DMS53 (cell line): ENCODE results near the gene PLAAT2.
"Not testable (repeated sequence)": the region's sequence is repeated elsewhere in the genome, so short reads cannot be mapped to it uniquely, and the experiment has no call there.

ENCODE experiments used
- DNase-seq: peaks from one replicate; lab custom pipeline; 2025; lab: John Stamatoyannopoulos, UW

The PLAAT2 gene

DNA sequence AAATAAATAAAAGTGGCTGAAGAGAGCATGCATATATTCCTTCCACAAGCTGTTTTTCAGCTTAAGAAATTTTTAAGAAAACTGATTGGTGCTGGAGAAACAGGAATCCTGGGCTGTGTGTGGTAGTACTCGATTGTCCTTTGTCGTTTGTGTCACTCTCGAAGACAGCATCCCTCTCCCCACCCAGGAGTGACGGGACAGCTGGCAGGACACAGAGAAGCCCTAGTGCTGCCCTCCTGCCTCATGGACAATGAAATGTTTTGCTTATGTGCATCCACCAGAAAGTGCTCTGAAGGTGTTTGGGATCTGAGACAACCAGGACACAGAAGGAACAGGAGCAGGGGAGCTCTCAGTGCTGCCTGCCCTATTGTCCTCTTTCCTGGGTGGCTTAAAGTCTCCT is 13.8 kb downstream of the PLAAT2 start:
- DNase-seq, result no peak

DNA sequence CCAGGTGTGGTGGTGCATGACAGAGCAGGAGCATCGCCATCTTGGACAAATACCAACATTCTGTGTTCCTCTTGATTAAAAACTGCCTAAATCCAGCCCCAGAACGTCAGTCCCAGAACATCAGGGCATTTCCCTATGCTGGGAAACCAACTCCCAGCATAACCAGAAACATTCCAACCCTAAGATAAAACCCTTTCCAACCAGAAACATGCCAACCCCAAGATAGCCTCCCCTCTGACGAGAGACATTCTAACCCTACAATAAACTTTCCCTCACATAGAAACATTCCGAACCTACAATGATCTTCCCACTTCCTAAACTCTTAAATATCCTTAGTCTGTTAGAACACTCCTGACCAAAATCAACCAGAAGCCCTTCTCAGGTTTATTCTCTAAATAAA is 15.0 kb downstream of the PLAAT2 start:
- no peak for DNase-seq

DNA sequence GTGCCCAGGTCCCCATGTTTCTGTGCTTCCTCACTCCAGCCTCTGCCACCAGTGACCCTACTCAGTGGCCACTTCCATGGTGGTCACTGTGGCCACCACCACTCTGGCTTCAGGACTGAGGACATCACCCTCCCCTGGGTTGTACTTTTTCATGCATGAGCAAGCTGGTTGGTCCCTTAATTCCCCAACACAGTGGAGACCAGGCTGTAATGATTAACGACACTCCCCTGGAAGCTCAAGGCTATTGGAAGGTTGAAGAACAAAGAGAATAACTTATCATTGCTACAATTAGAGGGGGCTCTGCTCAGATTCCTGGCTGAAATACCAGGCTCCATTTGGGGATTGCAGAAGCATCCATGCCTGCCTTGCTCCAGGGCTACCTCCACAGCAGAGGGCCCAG is 16.1 kb downstream of the PLAAT2 start:
- no peak for DNase-seq

DNA sequence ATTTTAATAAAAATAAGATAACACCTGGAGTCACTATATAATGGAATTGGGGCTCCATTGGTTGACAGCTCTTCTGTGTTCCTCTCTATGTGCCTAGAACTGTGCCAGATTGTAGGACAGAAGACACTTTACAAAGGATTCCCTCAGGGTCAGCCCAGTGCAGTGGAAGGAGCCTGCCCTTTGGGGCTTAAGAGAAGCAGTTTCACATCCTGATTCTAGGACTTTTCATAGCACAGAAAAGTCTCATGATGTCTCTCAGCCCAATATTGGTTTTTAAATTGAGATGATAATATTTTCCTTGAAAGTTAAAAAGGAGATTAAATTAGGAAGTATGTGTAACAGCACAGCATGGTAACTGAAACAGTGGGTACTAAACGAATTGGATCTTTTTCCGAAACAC is 19.5 kb downstream of the PLAAT2 start:
- no peak for DNase-seq

DNA sequence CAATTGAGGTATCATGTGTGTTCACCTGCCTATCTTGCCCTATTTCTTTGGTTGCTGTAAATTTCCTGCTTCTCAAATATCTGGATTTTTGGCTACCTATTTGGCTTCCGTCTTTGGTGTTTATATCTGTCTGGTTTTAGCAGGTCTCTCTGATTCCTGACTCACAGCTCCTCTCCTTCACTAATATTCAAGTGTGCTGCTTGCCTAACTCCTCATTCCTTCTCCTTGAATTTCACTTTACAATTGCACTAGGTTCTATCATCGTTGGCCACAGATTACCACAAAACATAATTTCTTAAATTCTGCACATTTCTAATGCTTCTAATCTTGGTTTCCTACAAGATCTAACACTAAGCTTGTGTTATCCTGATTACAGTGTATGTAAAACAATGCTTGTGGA is 20.7 kb downstream of the PLAAT2 start:
- DNase-seq, result not testable (repeated sequence)

DNA sequence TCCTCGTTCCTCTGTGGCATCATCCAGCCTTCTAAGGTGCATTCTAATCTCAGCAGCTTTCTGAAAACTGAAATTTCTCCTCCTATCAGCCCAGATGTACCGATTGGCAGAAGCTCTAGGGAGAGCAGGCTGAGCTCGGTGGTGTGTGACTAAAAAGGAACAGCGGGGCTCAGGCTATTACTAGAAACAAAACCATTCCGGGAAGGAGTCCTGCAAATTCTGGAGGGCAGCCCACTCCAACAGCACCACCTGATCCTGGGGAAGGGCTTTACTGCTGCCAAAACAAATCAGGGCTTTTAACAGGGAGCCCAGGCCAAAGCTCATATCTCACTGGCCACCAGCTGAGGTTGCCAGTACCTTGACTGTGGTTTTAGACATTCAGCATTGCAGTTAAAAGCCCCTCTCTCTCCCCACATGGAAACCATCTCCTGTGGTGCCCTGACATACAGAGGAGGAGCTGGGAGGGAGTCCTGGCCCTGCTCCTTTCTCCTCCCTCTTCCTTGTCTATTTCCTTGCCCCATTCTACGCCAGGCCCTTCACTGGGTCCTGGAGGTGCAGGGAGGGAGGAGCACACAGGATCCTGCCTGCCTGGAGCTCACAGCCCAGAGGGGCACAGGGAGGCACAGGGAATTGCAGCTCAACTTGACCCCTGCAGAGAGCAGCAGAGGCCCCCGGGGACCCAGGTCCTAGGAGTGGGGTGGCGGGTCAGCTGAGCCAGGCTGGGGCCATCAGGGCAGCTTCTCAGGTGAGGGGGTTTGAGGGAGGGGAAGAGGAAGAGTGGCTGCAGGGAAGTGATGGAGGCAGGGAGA is 25.7 kb downstream of the PLAAT2 start:
- DNase-seq, result no peak

DNA sequence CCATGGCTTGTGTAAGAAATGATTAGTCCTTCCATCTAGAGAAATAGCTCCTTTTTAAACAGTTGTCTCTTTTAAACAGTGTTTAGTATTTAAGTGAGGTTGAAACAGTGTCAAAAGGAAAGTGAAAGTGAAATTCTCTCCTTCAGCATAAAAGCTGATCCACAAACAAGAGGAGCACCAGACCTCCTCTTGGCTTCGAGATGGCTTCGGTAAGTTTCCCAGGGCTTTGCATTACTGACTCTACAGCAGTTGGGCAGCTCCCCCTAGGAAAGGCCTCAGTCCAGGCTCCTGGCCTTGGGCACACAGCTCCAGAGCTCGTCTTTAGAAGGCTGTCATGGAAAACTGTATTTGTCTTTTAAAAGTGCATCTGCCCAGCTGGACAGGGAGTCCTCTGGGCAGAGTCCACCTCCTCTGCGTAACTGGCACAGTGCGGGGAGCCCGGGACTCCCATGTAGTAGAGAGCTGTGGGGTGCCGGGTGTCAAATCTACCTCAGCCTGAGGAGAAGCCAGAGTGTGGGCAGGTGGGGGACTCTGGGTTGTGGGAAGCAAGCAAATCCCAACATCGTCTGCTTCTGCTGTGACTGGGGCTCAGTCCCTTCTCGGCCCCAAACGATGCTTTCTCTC is 26.4 kb downstream of the PLAAT2 start, which contains the start of gene PLAAT4:
Gene PLAAT4 (plus strand): TSS at position 140 of the 624 bp plus-strand sequence. CDS start 61 bp downstream, at position 201.
- DNase-seq, result peak; percentile 48

DNA sequence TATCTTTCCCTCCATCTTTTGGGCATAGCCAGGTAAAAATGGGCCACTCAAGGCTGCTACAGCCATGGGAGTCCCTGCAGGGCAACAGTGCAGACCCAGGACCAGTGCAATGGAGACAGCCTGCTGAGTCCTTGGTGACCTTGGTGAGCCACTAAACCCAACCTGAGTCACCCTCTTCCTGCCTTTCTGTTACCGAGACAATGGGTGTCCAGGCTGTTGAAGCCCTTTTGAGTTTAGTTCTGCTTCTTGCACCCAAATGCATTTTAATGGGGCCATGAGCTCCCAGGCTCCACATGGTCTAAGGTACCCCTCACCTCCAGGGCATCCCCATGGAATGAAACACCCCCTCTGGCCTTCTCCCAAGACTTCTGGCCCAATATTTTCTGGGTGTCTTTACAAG is 27.4 kb downstream of the PLAAT2 start:
- DNase-seq, result no peak

DNA sequence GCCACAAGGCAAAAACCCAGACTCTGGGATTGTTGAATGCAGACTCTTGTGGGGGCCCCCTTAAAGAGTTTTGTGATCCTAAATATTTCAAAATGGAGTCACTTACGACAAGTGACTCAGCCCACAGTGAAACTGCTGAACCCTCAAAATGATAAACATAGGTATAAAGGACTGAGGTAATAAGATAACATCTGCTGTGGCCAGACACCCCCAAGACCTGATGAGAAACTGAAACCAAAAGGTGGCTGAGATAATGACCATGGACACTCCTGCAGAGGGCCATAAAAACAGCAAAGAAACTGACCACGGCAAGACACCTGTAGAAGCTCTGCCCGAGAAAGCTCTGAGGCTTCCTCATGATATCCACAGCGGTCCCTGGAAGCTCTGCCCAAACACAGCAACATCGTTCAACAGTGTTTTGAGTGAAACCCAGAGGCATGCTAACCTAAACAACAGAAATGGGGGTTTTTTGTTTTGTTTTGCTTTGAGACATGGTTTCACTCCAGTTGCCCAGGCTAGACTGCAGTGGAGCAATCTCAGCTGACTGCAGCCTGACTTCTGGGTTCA is 28.2 kb downstream of the PLAAT2 start:
- DNase-seq, result no peak

DNA sequence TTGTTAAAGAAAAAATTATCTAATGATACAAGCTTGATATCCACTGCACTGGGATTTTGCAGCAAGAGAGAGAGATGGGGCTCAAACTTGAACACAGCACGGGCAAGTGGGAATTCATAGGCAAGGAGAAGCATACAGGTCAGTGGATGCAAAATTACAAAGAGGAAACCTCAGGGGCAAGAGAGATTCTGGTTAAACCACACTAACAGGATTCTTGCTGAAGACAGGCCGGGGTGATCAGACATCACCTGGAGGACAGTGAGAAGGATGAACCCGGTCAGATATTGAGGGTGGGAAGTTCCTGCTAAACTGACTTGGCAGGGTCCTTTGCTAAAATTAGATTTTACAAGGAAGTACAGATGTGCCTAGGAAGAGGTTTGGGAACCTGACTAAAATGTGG is 29.1 kb downstream of the PLAAT2 start:
- DNase-seq, result no peak

DNA sequence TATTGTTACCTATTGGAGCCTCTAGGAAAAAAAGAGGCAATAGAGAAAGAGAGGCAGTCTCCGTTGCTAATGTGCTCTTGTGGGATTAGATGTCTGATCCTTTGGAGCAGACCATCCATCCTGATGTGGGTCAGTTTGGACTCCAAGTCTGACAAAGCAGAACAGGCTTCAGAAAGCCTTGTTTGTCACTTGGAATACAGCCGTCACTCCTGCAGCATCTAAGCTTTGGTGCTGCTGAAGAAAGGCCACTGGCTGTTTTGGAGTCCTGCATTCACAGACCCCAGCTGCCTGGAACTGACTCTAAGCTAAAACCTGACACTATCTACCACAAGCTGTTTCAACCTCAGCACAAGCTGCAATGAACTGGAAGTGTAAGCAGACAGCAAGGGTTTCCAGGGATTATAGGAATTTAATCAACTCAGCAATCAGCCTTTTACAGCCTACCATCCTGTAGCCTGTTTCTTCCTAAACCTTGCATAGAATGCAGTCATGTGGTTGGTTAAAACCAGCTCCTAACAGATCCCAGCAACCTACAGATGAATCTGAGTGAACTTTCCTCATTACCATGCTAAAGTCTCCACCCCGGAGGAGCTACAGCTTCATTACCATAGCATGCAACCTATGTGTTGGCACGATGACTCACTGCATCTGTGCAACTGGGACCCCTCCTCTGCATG is 30.2 kb downstream of the PLAAT2 start:
- no peak for DNase-seq

DNA sequence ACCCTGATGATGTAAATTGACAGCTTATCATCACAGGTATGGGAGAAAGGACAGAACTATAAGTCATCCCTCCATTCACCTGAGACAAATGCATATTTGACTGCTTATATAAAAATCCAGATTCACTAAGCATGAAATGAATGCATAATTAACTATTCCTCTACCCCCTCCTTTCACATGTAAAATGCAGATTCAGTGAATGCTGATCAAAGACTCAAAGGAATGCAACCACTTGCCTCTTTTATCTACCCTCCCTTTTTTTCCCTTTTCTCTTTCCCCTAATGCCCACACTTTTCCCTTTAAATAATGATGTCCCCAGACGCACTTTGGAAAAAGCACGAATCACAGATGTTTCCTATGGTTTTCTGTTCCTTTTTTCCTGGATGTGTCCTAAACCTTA is 31.1 kb downstream of the PLAAT2 start:
- DNase-seq, result no peak

DNA sequence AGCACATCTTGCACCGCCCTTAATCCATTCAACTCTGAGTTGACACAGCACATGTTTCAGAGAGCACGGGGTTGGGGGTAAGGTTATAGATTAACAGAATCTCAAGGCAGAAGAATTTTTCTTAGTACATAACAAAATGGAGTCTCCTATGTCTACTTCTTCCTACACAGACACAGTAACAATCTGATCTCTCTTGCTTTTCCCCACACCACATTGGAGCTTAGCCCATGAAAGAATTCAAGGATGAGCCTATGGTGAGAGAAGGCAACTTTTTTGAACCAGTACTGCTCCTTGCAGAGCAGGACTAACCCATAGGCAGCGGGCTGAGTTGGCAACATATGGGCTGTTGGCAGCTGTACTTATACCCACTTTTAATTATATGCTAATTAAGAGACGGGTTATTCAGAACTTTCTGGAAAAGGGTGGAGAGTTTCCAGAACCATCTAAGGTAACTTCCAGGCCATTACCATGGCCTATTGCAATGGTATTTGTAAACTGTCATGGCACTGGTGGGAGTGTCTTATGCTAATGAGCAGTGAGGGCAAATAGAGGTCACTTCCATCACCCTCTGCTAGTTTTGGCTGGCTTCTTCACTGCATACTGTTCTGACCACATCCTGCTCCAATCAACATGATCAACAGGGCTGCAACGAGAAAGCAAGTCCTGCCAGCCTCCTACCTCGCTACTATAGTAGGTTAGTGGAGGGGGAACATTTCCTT is 31.9 kb downstream of the PLAAT2 start:
- not testable (repeated sequence) for DNase-seq

DNA sequence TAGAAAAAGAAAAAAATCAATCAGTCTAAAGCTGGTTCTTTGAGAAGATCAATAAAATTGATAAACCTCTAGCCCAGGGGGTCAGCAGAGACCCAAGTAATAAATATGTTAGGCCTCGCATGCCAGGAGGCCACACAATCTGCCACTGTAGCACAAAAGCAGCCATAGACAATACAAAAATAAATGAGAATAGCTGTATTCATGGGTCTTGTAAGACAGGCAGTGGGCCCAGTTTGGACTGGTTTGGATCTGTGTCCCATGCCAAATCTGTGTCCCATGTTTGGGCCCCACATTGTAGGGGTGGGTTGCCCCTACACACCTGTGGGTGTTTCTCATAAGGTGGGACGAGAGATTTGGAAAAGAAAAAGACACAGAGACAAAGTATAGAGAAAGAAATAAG is 33.2 kb downstream of the PLAAT2 start:
- DNase-seq, result no peak

DNA sequence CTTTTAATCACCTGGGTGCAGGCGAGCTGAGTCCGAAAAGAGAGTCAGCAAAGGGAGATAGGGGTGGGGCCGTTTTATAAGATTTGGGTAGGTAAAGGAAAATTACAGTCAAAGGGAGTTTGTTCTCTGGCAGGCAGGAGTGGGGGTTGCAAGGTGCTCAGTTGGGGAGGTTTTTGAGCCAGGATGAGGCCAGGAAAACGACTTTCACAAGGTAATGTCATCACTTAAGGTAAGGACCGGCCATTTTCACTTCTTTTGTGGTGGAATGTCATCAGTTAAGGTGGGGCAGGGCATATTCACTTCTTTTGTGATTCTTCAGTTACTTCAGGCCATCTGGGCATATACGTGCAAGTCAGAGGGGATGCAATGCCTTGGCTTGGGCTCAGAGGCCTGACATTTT is 33.8 kb downstream of the PLAAT2 start:
- not testable (repeated sequence) for DNase-seq

DNA sequence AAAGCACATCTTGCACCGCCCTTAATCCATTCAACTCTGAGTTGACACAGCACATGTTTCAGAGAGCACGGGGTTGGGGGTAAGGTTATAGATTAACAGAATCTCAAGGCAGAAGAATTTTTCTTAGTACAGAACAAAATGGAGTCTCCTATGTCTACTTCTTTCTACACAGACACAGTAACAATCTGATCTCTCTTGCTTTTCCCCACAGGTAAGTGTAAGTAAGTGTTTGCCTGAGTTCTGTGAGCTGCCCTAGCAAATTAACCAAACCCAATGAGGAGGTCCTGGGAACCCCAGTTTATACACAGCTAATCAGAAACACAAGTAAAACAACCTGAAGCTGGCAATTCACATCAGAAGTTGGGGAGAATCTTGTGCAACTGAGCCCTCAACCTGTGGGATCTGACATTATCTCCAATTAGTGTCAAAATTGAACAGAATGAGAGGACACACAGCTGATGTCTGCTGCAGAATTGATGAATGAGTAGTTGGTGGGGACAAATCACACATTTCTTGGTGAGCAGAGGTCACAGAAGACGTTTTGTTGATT is 34.4 kb downstream of the PLAAT2 start:
- not testable (repeated sequence) for DNase-seq

DNA sequence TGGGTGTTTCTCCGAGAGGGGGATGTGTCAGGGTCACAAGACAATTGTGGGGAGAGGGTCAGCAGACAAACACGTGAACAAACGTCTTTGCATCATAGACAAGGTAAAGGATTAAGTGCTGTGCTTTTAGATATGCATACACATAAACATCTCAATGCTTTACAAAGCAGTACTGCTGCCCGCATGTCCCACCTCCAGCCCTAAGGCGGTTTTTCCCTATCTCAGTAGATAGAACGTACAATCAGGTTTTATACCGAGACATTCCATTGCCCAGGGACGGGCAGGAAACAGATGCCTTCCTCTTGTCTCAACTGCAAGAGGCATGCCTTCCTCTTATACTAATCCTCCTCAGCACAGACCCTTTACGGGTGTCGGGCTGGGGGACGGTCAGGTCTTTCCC is 35.0 kb downstream of the PLAAT2 start:
- not testable (repeated sequence) for DNase-seq

DNA sequence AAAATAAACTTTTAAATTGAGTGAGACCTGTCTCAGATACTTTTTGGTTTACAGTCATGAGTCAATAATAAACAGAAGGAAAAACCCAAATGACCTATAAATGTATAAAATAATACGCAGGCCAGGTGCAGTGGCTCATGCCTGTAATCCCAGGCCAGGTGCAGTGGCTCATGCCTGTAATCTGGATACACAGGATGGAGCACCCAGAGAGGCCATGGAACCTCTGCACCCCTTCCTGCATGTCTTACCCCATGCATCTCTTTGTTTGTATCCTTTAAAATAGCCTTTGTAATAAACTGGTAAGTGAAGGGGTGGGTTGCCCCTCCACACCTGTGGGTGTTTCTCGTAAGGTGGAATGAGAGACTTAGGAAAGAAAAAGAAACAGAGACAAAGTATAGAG is 35.5 kb downstream of the PLAAT2 start:
- DNase-seq, result no peak

DNA sequence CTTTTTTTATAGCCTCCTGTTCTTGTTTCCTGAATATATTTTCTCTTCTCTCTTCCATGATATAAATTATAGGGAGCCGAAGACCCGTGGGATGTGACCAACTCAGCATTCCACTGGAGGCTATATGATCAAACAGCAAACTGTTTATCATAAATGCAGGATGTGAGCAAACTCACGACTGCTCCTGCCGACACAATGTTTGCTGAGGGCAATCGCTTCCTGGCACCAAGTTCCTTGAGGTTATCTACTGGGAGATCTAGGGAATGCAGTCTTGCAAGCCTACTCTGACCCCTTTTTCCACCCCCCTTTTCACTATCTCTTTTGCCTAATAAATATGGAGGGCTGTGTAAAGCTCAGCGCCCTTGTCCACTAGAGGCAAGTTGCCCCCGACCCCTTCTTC is 40.0 kb downstream of the PLAAT2 start:
- DNase-seq, result no peak

DNA sequence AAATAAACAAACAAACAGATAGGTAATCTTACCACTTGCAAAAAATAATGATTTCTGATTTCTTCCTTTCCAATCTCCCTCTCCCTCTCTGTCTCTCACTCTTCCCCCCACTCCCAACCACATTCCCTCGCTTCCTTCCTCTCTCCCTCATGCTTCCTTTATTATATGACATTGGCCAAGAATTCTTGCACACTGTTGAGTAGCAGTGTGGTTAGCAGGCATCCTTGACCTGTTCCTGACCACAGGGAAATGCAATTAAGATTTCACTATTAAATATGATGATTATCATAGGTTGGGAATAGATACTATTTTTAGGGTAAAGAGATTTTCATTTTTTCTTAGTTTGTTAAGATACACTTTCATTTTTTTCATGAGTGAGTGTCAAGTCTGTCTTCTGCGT is 41.3 kb downstream of the PLAAT2 start:
- no peak for DNase-seq

DNA sequence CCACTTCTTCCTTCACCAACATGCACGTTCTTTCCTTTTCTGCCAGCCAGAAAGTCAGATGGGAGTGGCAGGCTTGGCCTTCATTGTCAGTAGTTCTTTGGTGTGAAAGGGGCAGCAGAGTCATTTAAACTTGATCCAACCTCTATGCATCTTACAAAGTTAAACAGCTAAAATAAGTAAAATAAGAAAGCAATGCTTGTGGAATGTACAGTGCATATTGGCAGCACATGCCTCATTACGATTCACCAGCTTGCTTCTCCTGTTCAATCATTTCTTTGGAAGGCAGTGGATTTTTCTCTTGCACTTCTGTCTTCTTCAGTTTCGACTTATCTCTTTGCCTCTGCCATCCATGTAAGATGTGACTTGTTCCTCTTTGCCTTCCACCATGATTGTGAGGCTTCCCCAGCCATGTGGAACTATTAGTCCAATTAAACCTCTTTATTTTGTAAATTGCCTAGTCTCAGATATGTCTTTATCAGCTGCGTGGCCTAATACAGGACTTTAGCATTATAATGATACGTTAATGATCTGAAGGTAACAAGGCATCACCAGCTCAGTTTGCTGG is 42.5 kb downstream of the PLAAT2 start:
- no peak for DNase-seq
